Activated naive CD8-positive, alpha-beta T cell (primary cell): Measurements from ENCODE around the gene ODF2L.

Source experiments
- H3K27ac Mint-ChIP-seq: one replicate; pipeline ENCODE4 v1.8.0; 2021; ENCODE audit warnings: mixed read lengths
- H3K27me3 Mint-ChIP-seq: one replicate; pipeline ENCODE4 v1.8.0; 2021; ENCODE audit warnings: mixed read lengths
- H3K36me3 Mint-ChIP-seq: one replicate; pipeline ENCODE4 v1.8.0; 2021; ENCODE audit warnings: mixed read lengths
- H3K4me1 Mint-ChIP-seq: one replicate; pipeline ENCODE4 v1.8.0; 2021; ENCODE audit warnings: low read depth, mixed read lengths
- H3K4me3 Mint-ChIP-seq: one replicate; pipeline ENCODE4 v1.8.0; 2021; ENCODE audit warnings: mild to moderate bottlenecking, mixed read lengths
- H3K9me3 Mint-ChIP-seq: one replicate; pipeline ENCODE4 v1.8.0; 2021; ENCODE audit warnings: low read depth, mixed read lengths

The ODF2L gene

GRCh38 chr1:86303041-86303690, 93.0 kb downstream of the ODF2L start:
- no peaks in the 10 kb centered on the region for H3K4me1 Mint-ChIP-seq
- H3K27me3 Mint-ChIP-seq, result peaks cover 5% of the 10 kb centered on the region
- no peak overlapping the region for H3K27ac Mint-ChIP-seq

More at GRCh38 chr1:86303041-86303690, 93.0 kb downstream of the ODF2L start:
- Mint-ChIP-seq H3K9me3 (peaks cover 19% of the 10 kb centered on the region), H3K36me3 (peaks cover 4% of the 10 kb centered on the region), H3K4me3 (no peak overlapping the region)
